Activated naive CD8-positive, alpha-beta T cell treated with anti-CD3 and anti-CD28 coated beads, Interleukin-2, amount 10 ng/mL, durations not matched to agents 7 days and 5 days (primary cell): Measurements from ENCODE around the gene SRPRB. TPM values are rescaled to one million over a fixed set of nuclear protein-coding genes. Genes with fewer than 3 reads are reported as not detected.

ENCODE experiments used
- ATAC-seq: fragments of 150-1000 bp; cut with Tn5 transposase; one replicate; pipeline ENCODE4 v1.10.0; 2021; ENCODE audit warnings: low read depth, moderate library complexity
- POLR2A ChIA-PET: fragments of 350-600 bp; sonication (Branson Sonifier 250); formaldehyde crosslinking; loops from one replicate; lab custom pipeline; 2021; ENCODE audit warnings: antibody characterized with exemption; lab: Charles Lee
- DNase-seq: peaks from one replicate; pipeline ENCODE4 v3.0.0; 2021
- H3K27ac Mint-ChIP-seq: one replicate; pipeline ENCODE4 v1.8.0; 2022; ENCODE audit warnings: mild to moderate bottlenecking, mixed read lengths
- H3K27me3 Mint-ChIP-seq: one replicate; pipeline ENCODE4 v1.8.0; 2022; ENCODE audit warnings: mild to moderate bottlenecking, moderate library complexity, mixed read lengths
- H3K36me3 Mint-ChIP-seq: one replicate; pipeline ENCODE4 v1.8.0; 2021; ENCODE audit warnings: mild to moderate bottlenecking, mixed read lengths
- H3K4me1 Mint-ChIP-seq: one replicate; pipeline ENCODE4 v1.8.0; 2021; ENCODE audit warnings: mixed read lengths
- H3K4me3 Mint-ChIP-seq: one replicate; pipeline ENCODE4 v1.8.0; 2022; ENCODE audit warnings: mild to moderate bottlenecking, moderate library complexity, mixed read lengths
- H3K9me3 Mint-ChIP-seq: one replicate; pipeline ENCODE4 v1.8.0; 2021; ENCODE audit warnings: mixed read lengths
- total RNA-seq, 2 experiments: library from RNA; stranded (reverse); gene quantifications; one replicate each; pipeline ENCODE4 v1.2.3, GENCODE V29; 2021

The SRPRB gene
- total RNA-seq, 2 experiments from 2014 or later = 39.3 to 39.7 TPM

DNA sequence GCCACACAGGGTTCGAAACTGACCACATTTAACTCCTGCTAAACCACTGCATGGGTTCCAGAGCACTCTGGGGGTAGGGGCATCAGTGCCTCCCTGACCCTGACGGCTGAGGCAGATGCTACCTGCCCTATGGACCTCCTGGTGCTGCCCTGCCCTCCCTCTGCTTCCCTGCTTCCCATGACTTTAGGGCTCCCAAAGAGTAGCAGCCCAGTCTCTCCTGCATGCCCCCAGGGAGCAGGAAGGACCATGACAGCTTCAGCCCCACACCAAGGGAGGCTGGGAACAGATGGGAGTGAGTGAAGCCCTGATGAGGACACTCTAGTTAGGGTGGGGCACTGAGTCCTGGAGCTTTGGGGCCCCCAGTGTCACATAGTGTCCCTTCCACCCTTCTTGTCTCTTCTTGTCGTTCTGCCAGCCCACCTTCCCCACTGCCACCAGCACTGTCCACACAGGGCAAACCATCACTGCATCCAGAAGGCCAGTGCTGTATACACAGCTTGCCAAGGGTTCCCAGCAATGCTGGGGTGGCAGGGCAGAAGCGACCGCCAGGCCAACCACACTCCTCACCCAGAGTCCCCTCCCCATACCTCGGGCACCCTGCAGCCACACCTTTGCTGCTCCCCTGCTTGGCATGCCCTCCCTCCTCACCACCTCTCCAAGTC lies 31.0 kb downstream of the SRPRB start:
- Mint-ChIP-seq H3K9me3 (no peaks in the 10 kb centered on the region), H3K4me1 (no peaks in the 10 kb centered on the region), H3K27me3 (no peaks in the 10 kb centered on the region), H3K36me3 (no peaks in the 10 kb centered on the region), H3K27ac (no peak overlapping the region), H3K4me3 (no peak overlapping the region)
- ATAC-seq (no peak), DNase-seq (no peak)
- POLR2A ChIA-PET = no interaction called here

DNA sequence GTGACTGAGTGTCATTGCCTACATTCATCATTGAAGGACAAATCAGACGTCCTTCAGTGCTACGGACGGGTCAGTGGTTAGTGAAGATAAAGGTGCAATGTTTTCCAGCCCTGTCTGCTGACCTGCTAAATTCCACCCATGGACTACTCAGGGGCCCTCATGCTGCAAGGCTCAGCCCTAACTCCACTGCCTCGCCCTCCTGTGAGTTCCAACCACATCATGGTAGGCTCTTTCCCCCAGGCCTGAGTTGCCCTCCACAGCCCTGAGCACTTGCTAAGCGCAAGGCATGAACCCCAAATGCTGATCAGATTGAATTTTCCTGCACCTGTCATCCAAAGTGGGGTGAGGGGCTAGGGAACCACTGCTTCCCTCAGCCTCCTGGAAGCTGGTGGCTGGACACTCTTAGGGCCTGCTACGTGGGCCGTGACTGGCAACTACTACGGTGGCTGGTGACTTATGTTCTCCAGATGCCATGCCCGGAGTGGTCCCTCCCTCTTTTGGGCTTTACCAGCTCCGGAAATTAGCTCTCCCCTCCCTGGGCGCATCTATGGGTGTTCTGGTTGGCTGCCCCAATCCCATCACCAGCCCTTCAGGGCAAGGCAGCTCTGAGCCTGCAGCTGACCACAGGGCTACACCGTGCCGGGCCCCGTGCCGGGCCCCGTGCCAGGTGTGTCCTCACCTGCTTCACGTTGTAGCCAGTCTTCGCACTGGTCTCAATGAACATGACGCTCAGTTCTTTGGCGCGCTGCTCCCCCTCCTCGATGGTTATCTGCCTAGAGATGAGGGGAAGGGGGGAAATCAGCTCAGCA lies 32.1 kb downstream of the SRPRB start:
- POLR2A ChIA-PET = no interaction called here
- H3K4me3 Mint-ChIP-seq = no peak overlapping the region
- no peaks in the 10 kb centered on the region for H3K27me3 Mint-ChIP-seq
- no peaks in the 10 kb centered on the region for H3K4me1 Mint-ChIP-seq
- no peaks in the 10 kb centered on the region for H3K9me3 Mint-ChIP-seq
- no peak for ATAC-seq
- H3K27ac Mint-ChIP-seq = no peak overlapping the region
- no peaks in the 10 kb centered on the region for H3K36me3 Mint-ChIP-seq
- no peak for DNase-seq

DNA sequence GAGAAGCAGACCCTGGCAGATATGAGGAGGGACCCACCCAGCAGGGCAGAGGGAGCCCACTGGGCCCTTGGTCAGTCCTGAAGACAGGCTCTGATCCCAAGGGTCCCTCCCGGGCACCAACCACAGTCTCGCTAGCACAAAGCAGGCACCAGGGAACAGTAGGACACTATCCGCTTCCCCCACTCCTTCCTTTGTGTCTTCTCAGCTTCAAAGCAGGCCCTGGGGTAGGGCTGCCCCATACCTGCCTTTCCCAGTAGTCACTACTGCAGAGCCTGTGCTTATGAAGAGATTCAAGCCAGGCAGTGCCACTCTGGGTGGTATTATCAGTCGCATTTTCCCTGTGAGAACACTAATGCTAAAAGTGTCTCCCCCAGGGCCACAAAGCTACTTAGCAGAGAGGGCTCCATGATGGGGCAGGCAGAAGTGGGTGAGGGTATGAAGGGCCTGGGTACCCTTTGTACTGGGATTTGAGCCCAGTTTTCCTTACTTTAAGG lies 32.7 kb downstream of the SRPRB start:
- H3K27me3 Mint-ChIP-seq = no peaks in the 10 kb centered on the region

DNA sequence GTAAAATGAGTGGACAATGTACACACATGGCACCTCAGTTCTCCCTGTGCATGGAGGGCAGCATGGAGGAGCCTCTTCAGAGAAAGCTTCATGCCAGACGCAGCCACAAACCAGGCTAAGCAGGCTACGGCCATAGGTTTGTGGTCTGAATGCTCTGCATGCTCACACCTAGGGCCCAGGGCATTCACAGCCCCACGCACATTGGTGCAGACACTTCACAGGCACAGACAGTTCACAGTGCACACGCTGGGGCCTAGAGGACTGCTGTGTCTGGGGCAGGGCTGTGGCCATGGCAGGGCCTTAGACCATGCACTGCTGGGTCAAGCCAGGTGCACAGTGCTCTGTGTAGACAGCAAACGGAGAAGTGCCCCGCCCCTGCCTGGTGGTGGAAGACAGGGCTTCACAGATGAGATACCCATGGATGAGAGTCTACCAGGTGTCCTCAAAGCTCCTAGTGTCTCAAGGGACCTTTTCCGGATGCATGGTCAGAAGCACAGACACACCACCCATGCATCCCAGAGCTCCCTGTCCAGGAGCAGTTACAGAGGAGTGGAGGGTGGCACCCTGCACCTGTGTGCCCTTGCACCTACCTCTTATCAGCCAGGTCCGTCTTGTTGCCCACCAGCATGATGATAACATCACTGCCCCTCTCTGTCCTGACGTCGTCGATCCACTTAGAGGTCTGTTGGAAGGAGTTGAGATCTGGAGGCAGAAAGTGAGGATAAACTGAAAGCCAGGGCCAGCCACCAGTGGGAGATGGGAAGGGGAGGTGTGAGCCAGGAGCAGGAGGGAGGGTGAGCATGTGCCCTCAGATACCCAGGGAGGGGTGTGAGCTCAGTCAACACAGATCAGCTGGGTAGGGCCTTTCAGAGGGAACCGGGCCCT lies 33.5 kb downstream of the SRPRB start:
- Mint-ChIP-seq H3K27ac (no peak overlapping the region), H3K27me3 (no peaks in the 10 kb centered on the region), H3K9me3 (no peaks in the 10 kb centered on the region), H3K4me1 (no peaks in the 10 kb centered on the region), H3K4me3 (no peak overlapping the region), H3K36me3 (no peaks in the 10 kb centered on the region)
- POLR2A ChIA-PET = no interaction called here
- no peak for ATAC-seq
- DNase-seq = no peak

More for the DNA sequence above, 32.7 kb downstream of the SRPRB start:
- DNase-seq = no peak
- POLR2A ChIA-PET = no interaction called here
- no peak for ATAC-seq
- H3K4me3 Mint-ChIP-seq = no peak overlapping the region
- H3K27ac Mint-ChIP-seq = no peak overlapping the region
- H3K36me3 Mint-ChIP-seq = no peaks in the 10 kb centered on the region
- no peaks in the 10 kb centered on the region for H3K4me1 Mint-ChIP-seq
- no peaks in the 10 kb centered on the region for H3K9me3 Mint-ChIP-seq

DNA sequence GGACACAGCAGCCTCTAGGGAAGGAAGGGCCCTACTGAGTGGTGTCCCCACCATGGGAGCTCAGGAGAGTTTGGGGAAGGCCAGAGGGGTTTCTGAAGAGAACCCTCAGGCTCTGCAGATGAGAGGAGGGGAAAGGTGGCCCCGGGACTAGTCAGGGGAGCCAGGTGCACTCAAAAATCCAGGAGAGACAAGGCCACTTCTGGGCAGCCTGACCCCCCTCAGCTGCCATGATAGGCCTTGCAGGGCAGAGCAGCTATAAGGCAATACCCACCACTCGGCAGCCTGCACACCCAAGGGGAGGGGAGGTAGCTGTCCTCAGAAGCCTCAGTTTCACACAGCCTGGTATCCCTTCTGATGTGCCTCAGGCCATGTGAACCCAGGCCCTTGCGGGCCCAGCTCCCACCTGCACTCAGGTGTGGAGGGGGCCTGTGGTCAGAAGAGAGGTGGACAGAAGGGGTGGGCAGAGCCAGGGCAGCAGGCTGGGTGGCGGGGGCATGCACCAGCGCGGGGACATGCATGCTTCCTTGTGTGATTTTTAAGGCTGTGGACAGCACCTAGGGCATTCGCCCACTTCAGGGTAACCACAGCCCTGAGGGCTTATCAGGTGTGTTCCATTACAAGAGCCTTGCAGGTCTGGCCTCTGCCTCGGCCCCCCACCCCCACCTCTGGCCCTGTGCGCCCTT lies 34.6 kb downstream of the SRPRB start:
- Mint-ChIP-seq H3K4me1 (no peaks in the 10 kb centered on the region), H3K27ac (no peak overlapping the region), H3K4me3 (no peak overlapping the region), H3K36me3 (no peaks in the 10 kb centered on the region), H3K27me3 (no peaks in the 10 kb centered on the region), H3K9me3 (no peaks in the 10 kb centered on the region)
- POLR2A ChIA-PET = no interaction called here
- DNase-seq (no peak), ATAC-seq (no peak)

DNA sequence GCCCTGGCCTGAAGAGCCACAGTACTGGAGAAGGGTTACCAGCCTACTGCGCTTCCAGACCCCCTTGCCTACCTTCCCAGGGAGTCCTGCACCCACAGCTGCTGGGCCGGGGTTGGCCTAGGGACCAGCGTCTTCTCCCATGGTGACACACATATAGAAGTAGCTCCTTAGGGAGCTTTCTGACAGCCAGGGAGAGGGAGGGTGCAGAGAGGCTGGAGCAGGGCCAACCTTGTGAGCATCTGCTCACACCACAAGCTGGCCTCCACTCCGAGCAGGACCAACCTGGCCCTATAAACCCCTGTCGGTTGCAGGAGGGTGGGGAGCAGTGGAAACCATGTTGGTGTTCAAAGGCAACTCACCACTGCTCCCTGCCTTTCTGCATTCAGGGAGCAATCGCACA lies 35.2 kb downstream of the SRPRB start:
- ATAC-seq (no peak), DNase-seq (no peak)
- Mint-ChIP-seq H3K4me1 (no peaks in the 10 kb centered on the region), H3K4me3 (no peak overlapping the region), H3K9me3 (no peaks in the 10 kb centered on the region), H3K27me3 (peaks cover under 1% of the 10 kb centered on the region), H3K36me3 (no peaks in the 10 kb centered on the region), H3K27ac (no peak overlapping the region)
- POLR2A ChIA-PET = no interaction called here

DNA sequence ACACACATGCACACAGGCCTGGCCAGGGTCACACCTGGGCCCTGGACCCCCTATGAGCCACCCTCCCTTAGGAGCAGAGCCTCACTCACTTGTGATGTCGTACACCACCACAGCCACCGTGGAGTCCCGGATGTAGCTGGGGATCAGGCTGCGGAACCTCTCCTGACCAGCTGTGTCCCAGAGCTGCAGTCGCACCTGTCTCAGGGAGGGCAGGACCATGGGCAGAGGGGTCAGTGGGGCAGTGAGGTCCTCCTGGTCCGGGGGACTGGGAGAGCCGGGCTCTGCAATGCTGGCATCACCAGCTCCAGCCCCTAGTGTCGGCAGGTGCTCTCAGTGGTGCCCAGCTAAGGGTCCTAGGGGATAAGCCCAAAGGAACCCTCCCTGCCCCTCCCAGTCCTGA lies 35.6 kb downstream of the SRPRB start:
- POLR2A ChIA-PET = no interaction called here
- Mint-ChIP-seq H3K27me3 (peaks cover 3% of the 10 kb centered on the region), H3K4me1 (no peaks in the 10 kb centered on the region), H3K36me3 (no peaks in the 10 kb centered on the region), H3K27ac (no peak overlapping the region), H3K9me3 (no peaks in the 10 kb centered on the region), H3K4me3 (no peak overlapping the region)
- ATAC-seq (no peak), DNase-seq (no peak)

DNA sequence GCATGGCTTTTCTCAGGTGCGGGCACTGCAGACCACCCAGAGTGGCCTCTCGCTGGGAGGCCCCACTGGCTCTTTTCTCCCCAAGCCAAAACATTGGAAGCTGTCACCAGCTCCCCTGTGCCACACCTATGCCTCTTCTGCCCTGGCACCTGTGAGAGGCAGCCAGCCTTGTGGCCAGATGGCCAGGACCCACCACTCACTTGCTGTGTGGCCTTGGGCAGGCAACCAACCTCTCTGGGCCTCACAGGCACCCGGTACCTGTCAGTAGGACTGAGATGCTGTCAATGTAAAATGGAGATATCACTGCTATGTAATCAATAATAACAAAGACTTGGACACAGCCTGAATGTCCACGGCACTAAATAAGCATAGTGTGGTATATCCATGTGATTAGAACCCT lies 36.5 kb downstream of the SRPRB start:
- H3K36me3 Mint-ChIP-seq = no peaks in the 10 kb centered on the region
- H3K4me1 Mint-ChIP-seq = no peaks in the 10 kb centered on the region
- no peaks in the 10 kb centered on the region for H3K9me3 Mint-ChIP-seq
- DNase-seq (no peak), ATAC-seq (no peak)
- H3K27me3 Mint-ChIP-seq = peaks cover 4% of the 10 kb centered on the region
- H3K27ac Mint-ChIP-seq = no peak overlapping the region
- POLR2A ChIA-PET = no interaction called here
- no peak overlapping the region for H3K4me3 Mint-ChIP-seq

DNA sequence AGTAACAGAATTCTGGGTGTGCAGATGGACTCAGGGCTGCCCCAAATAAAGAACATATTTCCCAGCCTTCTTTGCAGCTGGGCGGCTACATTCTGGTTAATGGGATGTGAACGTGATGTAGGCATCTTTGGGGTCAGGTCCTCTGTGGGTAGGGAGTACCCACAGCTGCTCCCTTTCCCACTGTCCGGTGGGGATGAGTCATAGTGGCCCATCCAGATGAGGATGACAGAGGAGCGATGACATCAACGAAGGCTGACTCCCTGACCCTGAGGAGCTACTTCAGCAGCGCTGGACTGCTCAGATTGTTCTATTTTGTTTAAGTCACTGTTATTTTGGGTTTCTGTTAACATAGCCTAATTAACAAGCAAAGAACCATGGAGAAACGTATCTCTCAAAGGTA lies 38.0 kb downstream of the SRPRB start:
- Mint-ChIP-seq H3K9me3 (no peaks in the 10 kb centered on the region), H3K36me3 (no peaks in the 10 kb centered on the region), H3K27ac (no peak overlapping the region), H3K4me3 (no peak overlapping the region), H3K27me3 (peaks cover 12% of the 10 kb centered on the region), H3K4me1 (no peaks in the 10 kb centered on the region)
- ATAC-seq (no peak), DNase-seq (no peak)
- POLR2A ChIA-PET = no interaction called here

DNA sequence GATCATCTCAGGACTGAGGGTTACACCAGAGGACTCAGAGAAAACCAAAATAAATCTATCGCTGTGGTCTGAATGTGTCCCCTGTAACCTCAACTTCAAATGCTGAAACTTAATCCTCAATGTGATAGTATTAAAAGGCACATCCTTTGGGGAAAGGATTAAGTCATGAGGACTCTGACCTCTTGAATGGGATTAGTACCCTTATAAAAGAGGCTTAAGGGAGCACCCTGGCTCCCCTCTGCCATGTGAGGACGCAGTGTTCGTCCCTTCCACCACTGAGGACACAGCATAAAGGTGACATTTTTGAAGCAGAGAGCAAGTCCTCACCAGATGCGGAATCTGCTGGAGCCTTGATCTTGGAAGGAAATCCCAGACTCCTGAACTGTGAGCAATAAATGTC lies 39.5 kb downstream of the SRPRB start:
- H3K27ac Mint-ChIP-seq = no peak overlapping the region
- ATAC-seq = no peak
- DNase-seq = no peak
- H3K4me3 Mint-ChIP-seq = no peak overlapping the region
- H3K36me3 Mint-ChIP-seq = no peaks in the 10 kb centered on the region
- no peaks in the 10 kb centered on the region for H3K4me1 Mint-ChIP-seq
- no peaks in the 10 kb centered on the region for H3K9me3 Mint-ChIP-seq
- POLR2A ChIA-PET = no interaction called here
- H3K27me3 Mint-ChIP-seq = peaks cover 16% of the 10 kb centered on the region

DNA sequence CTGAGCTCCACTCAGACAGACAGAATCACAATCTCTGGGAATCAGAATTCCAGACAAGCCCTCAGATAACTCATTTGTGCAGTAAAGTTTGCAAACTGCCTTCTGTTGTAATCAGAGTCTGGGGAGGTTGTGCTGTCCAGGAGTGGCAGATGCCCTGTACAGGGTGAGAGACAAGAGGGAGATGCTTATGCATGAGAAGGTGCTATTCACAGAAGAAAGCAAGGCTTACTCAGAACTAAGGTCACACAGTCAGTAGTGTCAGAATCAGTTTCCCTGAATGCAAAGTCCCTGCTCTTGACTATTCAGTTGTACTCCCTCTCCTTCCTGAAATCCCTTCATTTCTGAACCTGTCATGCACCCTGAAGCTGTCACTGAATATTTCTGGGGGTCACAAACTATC lies 43.7 kb downstream of the SRPRB start:
- POLR2A ChIA-PET = no interaction called here
- Mint-ChIP-seq H3K27ac (no peak overlapping the region), H3K36me3 (no peaks in the 10 kb centered on the region), H3K9me3 (no peaks in the 10 kb centered on the region), H3K4me1 (peaks cover 3% of the 10 kb centered on the region), H3K4me3 (no peak overlapping the region), H3K27me3 (peaks cover 18% of the 10 kb centered on the region)
- ATAC-seq (no peak), DNase-seq (no peak)

DNA sequence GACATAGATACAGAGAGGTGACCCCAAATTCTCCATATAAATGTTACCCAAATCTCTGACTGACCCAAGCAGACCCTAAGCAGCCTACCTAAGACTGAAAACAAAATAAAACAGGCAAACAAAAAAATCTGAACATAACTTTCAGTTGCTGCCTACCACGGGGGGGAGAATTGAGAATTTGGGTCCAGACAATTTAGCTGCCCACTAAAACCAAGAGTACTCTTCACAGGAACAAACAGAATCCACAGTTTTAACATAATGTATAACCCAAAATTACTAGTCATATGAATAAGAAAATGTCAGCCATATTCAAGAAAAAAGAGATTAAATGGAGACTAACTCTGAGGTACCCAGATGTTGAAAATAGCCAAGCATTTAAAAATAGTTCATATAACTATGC lies 44.4 kb downstream of the SRPRB start:
- Mint-ChIP-seq H3K27me3 (peaks cover 18% of the 10 kb centered on the region), H3K27ac (no peak overlapping the region), H3K9me3 (no peaks in the 10 kb centered on the region), H3K36me3 (no peaks in the 10 kb centered on the region), H3K4me1 (peaks cover 3% of the 10 kb centered on the region), H3K4me3 (no peak overlapping the region)
- DNase-seq (no peak), ATAC-seq (no peak)
- POLR2A ChIA-PET = no interaction called here

DNA sequence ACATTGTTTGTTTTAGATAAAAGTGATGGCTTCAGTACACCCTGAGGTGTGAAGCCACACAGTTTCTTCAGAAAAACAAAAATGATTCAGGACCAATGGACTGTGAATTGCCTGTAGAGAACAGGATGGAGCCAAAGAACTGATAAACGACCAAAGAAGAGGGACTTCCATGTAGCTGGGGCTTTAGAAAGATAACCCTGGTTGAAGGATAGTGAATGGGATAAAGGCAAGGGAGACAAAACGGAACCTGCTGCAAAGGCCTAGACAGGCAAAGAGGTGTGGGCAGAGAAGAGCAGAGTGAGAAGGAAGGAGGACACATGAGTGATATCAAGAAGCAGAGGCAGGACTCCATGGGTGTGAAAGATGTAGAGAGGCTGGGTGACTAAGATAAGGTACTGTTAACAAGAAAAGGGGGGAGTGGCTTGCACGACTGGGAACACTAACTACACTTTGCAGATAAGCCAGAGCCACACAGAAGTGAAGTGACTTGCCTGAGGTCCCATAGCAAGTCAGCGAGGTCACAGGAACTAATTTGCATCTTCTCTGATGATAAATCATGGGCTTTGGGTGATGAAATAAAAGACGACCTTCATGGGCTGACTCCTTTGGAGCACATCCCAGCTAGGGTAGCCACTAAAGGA lies 45.8 kb downstream of the SRPRB start:
- H3K9me3 Mint-ChIP-seq = no peaks in the 10 kb centered on the region
- no peak overlapping the region for H3K4me3 Mint-ChIP-seq
- H3K4me1 Mint-ChIP-seq = peaks cover 3% of the 10 kb centered on the region
- H3K36me3 Mint-ChIP-seq = no peaks in the 10 kb centered on the region
- H3K27ac Mint-ChIP-seq = no peak overlapping the region
- peaks cover 15% of the 10 kb centered on the region for H3K27me3 Mint-ChIP-seq
- POLR2A ChIA-PET = no interaction called here
- DNase-seq (no peak), ATAC-seq (no peak)
